ENCODE measurements around the gene JPH2.

The JPH2 gene

DNA sequence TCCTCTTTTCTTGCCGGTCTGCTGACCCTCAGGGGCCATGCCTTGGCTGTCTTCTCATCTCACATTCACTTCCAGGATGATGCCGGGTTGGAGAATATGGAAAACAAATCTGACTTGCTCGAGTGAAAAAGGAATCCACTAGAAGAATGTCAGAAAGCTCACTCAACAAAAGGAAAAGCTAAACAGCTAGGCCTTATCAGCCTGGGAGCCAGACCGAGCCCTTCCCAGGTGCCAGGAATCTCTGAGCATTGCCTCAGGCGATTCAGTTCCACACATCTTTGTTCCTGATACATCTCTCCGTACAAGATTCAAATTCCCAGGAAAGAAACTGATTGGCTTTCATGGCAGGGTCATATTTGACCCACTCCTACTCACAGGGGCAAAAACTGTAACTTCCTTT lies 32.8 kb upstream of the JPH2 start:
- H3K4me3 Mint-ChIP-seq: peak overlapping the region; percentile 21
- H3K27ac Mint-ChIP-seq: peak overlapping the region; percentile 43

DNA sequence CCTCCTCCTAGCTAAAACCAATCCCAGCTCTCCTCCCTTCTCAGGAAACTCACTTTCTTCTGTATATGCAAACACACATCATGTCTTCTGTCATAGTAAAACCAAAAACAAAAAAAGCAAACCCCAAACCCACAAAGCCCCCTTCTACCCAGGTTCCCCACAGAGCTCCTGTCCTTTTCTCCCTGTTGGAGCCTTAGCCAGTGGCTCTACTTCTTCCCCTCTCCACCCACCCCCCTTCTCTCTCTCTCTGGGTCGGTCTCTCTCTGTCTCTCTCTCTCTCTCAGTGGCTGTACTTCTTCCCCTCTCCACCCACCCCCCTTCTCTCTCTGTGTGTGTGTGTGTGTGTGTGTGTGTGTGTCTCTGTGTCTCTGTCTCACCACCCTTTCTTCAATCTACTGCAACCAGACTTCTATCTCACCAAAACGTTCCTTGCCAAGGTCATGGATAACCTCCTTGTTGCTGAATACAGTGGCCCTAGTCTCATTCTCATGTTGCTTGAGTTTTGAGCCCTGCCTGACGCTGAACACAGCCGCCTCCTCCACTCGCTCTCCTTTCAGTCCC lies 32.3 kb upstream of the JPH2 start:
- no peak for DNase-seq
- H3K4me3 Mint-ChIP-seq: peak overlapping the region; percentile 40
- no peaks in the 10 kb centered on the region for H3K36me3 Mint-ChIP-seq (ENCODE audit: low read depth)

More for the DNA sequence above, 32.8 kb upstream of the JPH2 start:
- no peaks in the 10 kb centered on the region for H3K27me3 Mint-ChIP-seq
- no peaks in the 10 kb centered on the region for H3K9me3 Mint-ChIP-seq
- no peaks in the 10 kb centered on the region for H3K36me3 Mint-ChIP-seq (ENCODE audit: low read depth)
- peaks cover 45% of the 10 kb centered on the region for H3K4me1 Mint-ChIP-seq
- ATAC-seq: no peak
- DNase-seq: no peak

DNA sequence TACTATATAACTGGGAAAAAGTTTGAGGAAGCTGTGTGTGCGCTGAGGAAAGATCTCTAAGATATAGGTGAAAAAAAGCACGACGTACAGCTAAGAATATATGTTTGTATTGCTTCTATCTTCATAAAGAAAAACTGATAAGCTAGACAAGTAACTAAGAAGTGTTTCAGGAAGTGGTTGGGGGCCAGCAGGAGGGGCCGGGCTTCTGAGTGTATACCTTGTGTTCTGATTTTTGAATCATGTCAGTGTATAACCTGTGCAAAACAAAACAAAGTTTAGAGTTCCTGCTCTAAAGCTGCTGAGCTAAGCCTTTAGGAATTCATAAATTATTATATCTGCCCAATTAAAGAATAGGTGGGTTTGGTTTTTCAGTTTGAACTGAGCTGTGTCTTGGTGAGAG lies 31.5 kb upstream of the JPH2 start:
- Mint-ChIP-seq H3K4me1 (peaks cover 45% of the 10 kb centered on the region), H3K9me3 (no peaks in the 10 kb centered on the region), H3K27me3 (no peaks in the 10 kb centered on the region), H3K4me3 (peak overlapping the region; percentile 66), H3K36me3 (ENCODE audit: low read depth) (no peaks in the 10 kb centered on the region), H3K27ac (no peak overlapping the region)
- no peak for DNase-seq
- ATAC-seq: peak; percentile 29

More for the DNA sequence above, 32.3 kb upstream of the JPH2 start:
- H3K4me1 Mint-ChIP-seq: peaks cover 45% of the 10 kb centered on the region
- H3K9me3 Mint-ChIP-seq: no peaks in the 10 kb centered on the region
- H3K27me3 Mint-ChIP-seq: no peaks in the 10 kb centered on the region
- H3K27ac Mint-ChIP-seq: peak overlapping the region; percentile 45
- peak; percentile 6 for ATAC-seq

- DNase-seq: peak; percentile 71
- H3K27ac Mint-ChIP-seq: peak overlapping the region; percentile 60
- H3K36me3 Mint-ChIP-seq (ENCODE audit: low read depth): no peaks in the 10 kb centered on the region
- H3K4me3 Mint-ChIP-seq: peak overlapping the region; percentile 66
- H3K27me3 Mint-ChIP-seq: no peaks in the 10 kb centered on the region
- peaks cover 50% of the 10 kb centered on the region for H3K4me1 Mint-ChIP-seq
- no peaks in the 10 kb centered on the region for H3K9me3 Mint-ChIP-seq
- peak; percentile 78 for ATAC-seq
Measured at GRCh38 chr20:44217342-44218092, 30.5 kb upstream of the JPH2 start.

DNA sequence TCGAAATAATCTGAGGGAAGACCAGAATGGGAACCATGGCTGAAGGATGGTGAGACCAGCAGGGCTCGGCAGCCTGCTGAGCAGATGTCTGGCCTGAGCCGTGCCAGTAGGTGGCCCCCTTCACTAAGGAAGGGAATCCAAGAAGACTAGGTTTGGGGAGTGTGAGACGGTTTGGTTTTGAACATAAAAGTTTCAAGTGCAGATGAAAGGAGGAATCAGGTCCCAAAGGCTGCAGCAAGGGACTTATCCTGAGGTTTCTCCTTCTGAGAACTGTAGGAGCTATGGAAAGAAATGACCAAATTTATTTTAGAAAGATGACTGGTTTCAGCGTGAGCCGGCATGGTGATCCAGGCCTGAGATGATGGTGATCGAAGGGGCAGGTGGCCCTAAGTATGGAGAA lies 28.1 kb upstream of the JPH2 start:
- Mint-ChIP-seq H3K4me1 (peaks cover 63% of the 10 kb centered on the region), H3K9me3 (no peaks in the 10 kb centered on the region), H3K4me3 (no peak overlapping the region), H3K27me3 (peaks cover 2% of the 10 kb centered on the region), H3K36me3 (ENCODE audit: low read depth) (no peaks in the 10 kb centered on the region), H3K27ac (no peak overlapping the region)
- DNase-seq (peak; percentile 76), ATAC-seq (no peak)

DNA sequence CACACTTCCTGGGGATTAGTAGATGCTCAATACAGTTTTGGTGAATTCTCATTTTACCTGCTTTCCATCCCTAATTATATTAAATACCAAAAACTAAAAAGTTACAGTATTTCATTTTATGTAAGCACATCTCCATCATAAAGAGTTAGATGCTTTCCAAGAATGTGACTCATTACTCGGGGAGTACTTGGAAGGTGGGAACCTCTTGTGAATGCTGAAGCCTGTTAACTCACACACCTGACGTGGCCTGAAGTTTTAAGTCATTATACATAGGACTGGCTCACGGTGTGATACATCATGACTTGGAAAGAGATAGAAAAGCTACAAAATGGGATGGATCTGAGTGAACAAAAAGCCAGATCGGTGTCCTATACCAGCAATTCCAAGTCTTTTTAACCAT lies 25.8 kb upstream of the JPH2 start:
- ATAC-seq: no peak
- DNase-seq: no peak
- no peak overlapping the region for H3K4me3 Mint-ChIP-seq
- no peaks in the 10 kb centered on the region for H3K9me3 Mint-ChIP-seq
- H3K27me3 Mint-ChIP-seq: peaks cover 2% of the 10 kb centered on the region
- H3K4me1 Mint-ChIP-seq: peaks cover 60% of the 10 kb centered on the region
- no peaks in the 10 kb centered on the region for H3K36me3 Mint-ChIP-seq (ENCODE audit: low read depth)
- no peak overlapping the region for H3K27ac Mint-ChIP-seq

DNA sequence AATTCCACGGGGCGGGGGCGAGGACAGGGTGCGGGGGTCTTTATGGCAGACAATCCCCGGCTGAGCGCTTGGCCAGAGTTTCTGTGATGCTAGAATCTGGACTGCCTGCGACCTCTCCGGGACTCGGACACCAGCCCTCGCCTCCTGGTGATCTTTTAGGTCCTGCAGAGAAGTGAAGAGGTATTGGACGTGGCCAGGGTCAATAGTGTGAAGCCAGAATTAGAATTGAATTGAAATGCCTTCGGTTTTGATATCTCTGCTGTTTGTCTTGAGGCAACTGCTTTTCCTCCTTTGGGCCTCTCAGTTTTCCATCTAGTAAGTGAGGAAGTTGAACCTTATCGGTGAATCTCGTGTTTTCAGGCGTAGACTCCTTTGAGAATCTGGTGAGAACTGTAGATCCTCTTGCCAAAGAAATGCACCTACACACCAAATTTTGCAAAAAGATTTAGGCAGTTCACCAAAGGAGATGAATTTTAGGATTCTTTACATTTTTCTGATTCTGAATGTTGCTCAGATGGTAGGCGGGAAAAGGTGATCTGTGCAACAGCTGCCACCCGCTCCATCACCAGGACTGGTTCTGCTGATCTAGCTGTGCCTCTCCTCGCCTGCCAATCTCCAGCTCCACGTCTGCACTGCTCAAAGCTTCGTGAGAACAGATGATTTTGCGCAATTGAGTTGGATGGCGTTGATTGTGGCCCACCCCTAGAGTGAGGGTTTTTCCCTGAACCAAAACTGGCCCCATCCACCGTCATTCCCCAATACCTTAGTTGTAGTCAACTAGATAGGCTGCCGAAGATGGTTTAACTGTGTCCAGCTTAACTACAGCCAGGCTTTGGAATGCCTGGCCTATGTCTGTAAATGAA lies 24.4 kb upstream of the JPH2 start:
- H3K9me3 Mint-ChIP-seq: no peaks in the 10 kb centered on the region
- H3K27ac Mint-ChIP-seq: peak overlapping the region; percentile 94
- peaks cover 60% of the 10 kb centered on the region for H3K4me1 Mint-ChIP-seq
- ATAC-seq: no peak
- DNase-seq: no peak
- peaks cover 1% of the 10 kb centered on the region for H3K36me3 Mint-ChIP-seq (ENCODE audit: low read depth)
- peak overlapping the region; percentile 94 for H3K4me3 Mint-ChIP-seq
- peaks cover 2% of the 10 kb centered on the region for H3K27me3 Mint-ChIP-seq

DNA sequence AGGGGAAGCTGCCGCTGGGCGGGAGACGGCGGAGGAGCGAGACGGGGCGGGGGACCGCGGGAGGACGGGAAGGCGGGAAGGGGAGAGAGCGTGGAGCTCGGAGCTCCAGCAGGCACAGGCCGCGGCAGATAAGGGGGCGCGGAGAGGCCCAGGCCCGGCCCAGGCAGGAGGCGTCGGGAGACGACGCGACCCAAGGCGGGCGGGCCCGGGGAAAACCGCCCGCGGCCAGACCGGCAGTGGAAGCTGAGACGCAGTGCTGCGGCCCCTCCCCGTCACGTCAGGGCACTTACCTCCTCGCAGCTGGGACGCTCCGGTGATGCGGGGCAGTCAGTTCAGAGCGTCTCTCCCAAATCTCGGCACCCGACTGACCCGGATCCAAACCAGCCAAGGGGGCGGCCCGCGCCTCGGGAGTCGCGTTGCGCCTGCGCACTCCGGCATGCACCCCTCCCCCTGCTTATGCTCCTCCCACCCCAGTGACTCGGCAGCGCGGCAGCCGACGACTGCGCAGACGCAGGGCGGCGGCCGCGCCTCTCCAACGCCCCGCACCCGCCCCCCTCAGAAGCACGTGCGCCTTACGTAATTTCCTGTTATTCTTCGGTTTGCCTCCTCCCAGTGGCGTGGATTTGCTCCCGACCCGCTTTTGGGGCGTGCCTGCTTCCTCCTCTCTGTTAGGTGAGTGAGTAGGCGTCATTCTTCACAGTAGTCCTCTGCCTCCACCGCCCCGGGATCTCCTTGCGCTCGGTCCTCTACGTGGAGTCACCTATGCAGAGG lies 23.6 kb upstream of the JPH2 start, which contains the start of gene OSER1:
TSS of gene OSER1 (minus strand) at position 366 of the 771 bp plus-strand sequence. CDS start 3,814 bp downstream, outside the sequence.
- ATAC-seq (peak; percentile 88), DNase-seq (peak; percentile 98)
- H3K27ac Mint-ChIP-seq: peak within 1 kb of the TSS; percentile 94
- H3K27me3 Mint-ChIP-seq: peaks cover 2% of the 10 kb centered on the region
- H3K4me3 Mint-ChIP-seq: peak within 1 kb of the TSS; percentile 94
- H3K9me3 Mint-ChIP-seq: no peaks in the 10 kb centered on the region
- peaks cover 65% of the 10 kb centered on the region for H3K4me1 Mint-ChIP-seq
- peaks cover 6% of the 10 kb centered on the region for H3K36me3 Mint-ChIP-seq (ENCODE audit: low read depth)

- Mint-ChIP-seq H3K36me3 (ENCODE audit: low read depth) (peaks cover 11% of the 10 kb centered on the region), H3K4me3 (peak overlapping the region; percentile 94), H3K9me3 (no peaks in the 10 kb centered on the region), H3K27me3 (peaks cover 2% of the 10 kb centered on the region), H3K27ac (peak overlapping the region; percentile 94), H3K4me1 (peaks cover 59% of the 10 kb centered on the region)
- peak; percentile 20 for DNase-seq
- no peak for ATAC-seq
Measured at GRCh38 chr20:44209686-44210405, 22.9 kb upstream of the JPH2 start.

- peaks cover 12% of the 10 kb centered on the region for H3K36me3 Mint-ChIP-seq (ENCODE audit: low read depth)
- peak overlapping the region; percentile 94 for H3K4me3 Mint-ChIP-seq
- H3K4me1 Mint-ChIP-seq: peaks cover 64% of the 10 kb centered on the region
- peaks cover 2% of the 10 kb centered on the region for H3K27me3 Mint-ChIP-seq
- ATAC-seq (no peak), DNase-seq (no peak)
- no peaks in the 10 kb centered on the region for H3K9me3 Mint-ChIP-seq
- peak overlapping the region; percentile 94 for H3K27ac Mint-ChIP-seq
Measured at GRCh38 chr20:44208770-44209169, 21.8 kb upstream of the JPH2 start.

DNA sequence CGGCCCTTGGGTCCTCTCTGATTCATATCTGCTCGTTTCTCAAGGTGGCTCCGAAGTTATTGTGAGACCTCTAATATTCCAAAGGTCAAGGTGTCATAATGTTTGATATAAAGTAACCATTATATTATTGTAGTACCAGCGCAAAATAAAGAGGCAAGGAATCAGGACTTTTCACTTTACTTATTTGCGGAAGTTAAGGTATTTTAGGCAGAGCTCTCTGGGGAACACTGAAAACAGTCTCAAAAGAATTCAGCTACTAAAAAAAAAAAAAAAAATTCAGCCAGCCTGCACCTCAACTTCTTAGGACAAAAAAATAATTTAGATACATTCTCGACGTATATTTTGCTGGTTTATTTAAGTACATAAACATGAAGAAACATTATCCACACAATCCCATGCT lies 21.2 kb upstream of the JPH2 start:
- Mint-ChIP-seq H3K9me3 (no peaks in the 10 kb centered on the region), H3K27ac (peak overlapping the region; percentile 50), H3K27me3 (peaks cover 2% of the 10 kb centered on the region), H3K36me3 (ENCODE audit: low read depth) (peaks cover 12% of the 10 kb centered on the region), H3K4me1 (peaks cover 64% of the 10 kb centered on the region), H3K4me3 (peak overlapping the region; percentile 94)
- ATAC-seq: no peak
- DNase-seq: no peak

GRCh38 chr20:44207126-44207723 lies 20.2 kb upstream of the JPH2 start:
- peaks cover 2% of the 10 kb centered on the region for H3K27me3 Mint-ChIP-seq
- peaks cover 57% of the 10 kb centered on the region for H3K4me1 Mint-ChIP-seq
- no peak overlapping the region for H3K4me3 Mint-ChIP-seq
- peaks cover 18% of the 10 kb centered on the region for H3K36me3 Mint-ChIP-seq (ENCODE audit: low read depth)
- H3K9me3 Mint-ChIP-seq: no peaks in the 10 kb centered on the region
- peak overlapping the region; percentile 32 for H3K27ac Mint-ChIP-seq
- no peak for ATAC-seq
- no peak for DNase-seq

GRCh38 chr20:44206132-44206531 lies 19.1 kb upstream of the JPH2 start:
- DNase-seq (no peak), ATAC-seq (no peak)
- Mint-ChIP-seq H3K27me3 (peaks cover 2% of the 10 kb centered on the region), H3K36me3 (ENCODE audit: low read depth) (peaks cover 26% of the 10 kb centered on the region), H3K27ac (no peak overlapping the region), H3K9me3 (no peaks in the 10 kb centered on the region), H3K4me3 (no peak overlapping the region), H3K4me1 (peaks cover 46% of the 10 kb centered on the region)

All from activated naive CD8-positive, alpha-beta T cell treated with anti-CD3 and anti-CD28 coated beads, Interleukin-2, amount 50 U/mL, for 24 hours (primary cell).